CD14-positive monocyte (primary cell): Measurements from ENCODE around the gene CLCN5. TPM values are rescaled to one million over a fixed set of nuclear protein-coding genes. Genes with fewer than 3 reads are reported as not detected.

ENCODE experiments used
- DNase-seq, 3 donors: peaks; one replicate each; pipeline ENCODE4 v3.0.0-alpha.2; 2011 to 2022
- H2AFZ ChIP-seq: 2 replicates; pipeline ENCODE4 v1.6.0; 2012; ENCODE audit warnings: mild to moderate bottlenecking, low read depth, low read length, inconsistent platforms; ENCODE audit not compliant: insufficient read depth, poor library complexity, severe bottlenecking
- H3K27ac ChIP-seq, 2 donors: 1 replicate in 1 of 2; 2 replicates in 1 of 2; pipeline ENCODE4 v1.5.1; 2012 to 2013; ENCODE audit warnings: low read length in 2 of 2, control low read depth in 1 of 2, inconsistent platforms in 1 of 2, low read depth in 1 of 2, mild to moderate bottlenecking in 1 of 2
- H3K27me3 ChIP-seq, 2 donors: one replicate each; pipeline versions ENCODE4 v1.6.0 to v1.6.1; 2011 to 2013; ENCODE audit warnings: low read length in 2 of 2; ENCODE audit not compliant: control insufficient read depth in 2 of 2, insufficient read depth in 2 of 2
- H3K36me3 ChIP-seq, 2 donors: replicated peaks in 1 of 2; 1 replicate in 1 of 2; 2 replicates in 1 of 2; pipeline versions ENCODE4 v1.5.1 to v1.6.1; 2012 to 2013; ENCODE audit warnings: low read length in 2 of 2, control low read depth in 1 of 2, inconsistent platforms in 1 of 2, mild to moderate bottlenecking in 1 of 2; ENCODE audit not compliant: insufficient read depth in 2 of 2, control insufficient read depth in 1 of 2
- H3K4me1 ChIP-seq, 2 donors: 1 replicate in 1 of 2; 2 replicates in 1 of 2; pipeline versions ENCODE4 v1.5.1 to v1.6.1; 2012 to 2013; ENCODE audit warnings: low read length in 2 of 2, control low read depth in 1 of 2, inconsistent platforms in 1 of 2, mild to moderate bottlenecking in 1 of 2, moderate library complexity in 1 of 2; ENCODE audit not compliant: insufficient read depth in 2 of 2, control insufficient read depth in 1 of 2
- H3K4me2 ChIP-seq: replicated peaks from 2 replicates; pipeline ENCODE3; 2012; ENCODE audit warnings: low read length, moderate library complexity, mild to moderate bottlenecking; ENCODE audit not compliant: poor library complexity, severe bottlenecking; ENCODE audit errors: extremely low read depth
- H3K4me3 ChIP-seq, 3 experiments: fragments of 200-600 bp in 1 of 3; sonication (generic) in 1 of 3; replicated peaks in 1 of 3; 1 replicate in 2 of 3; 2 replicates in 1 of 3; pipeline ENCODE4 v1.5.1; 2011 to 2013; ENCODE audit warnings: low read length in 3 of 3, mild to moderate bottlenecking in 3 of 3, control low read depth in 2 of 3, low read depth in 2 of 3, inconsistent platforms in 1 of 3, moderate library complexity in 1 of 3
- H3K79me2 ChIP-seq: 2 replicates; pipeline ENCODE4 v1.6.0; 2012; ENCODE audit warnings: mild to moderate bottlenecking, control low read depth, inconsistent platforms, low read length, moderate library complexity; ENCODE audit not compliant: insufficient read depth
- H3K9ac ChIP-seq: 2 replicates; pipeline ENCODE4 v1.6.0; 2017; ENCODE audit warnings: low read length, mild to moderate bottlenecking; ENCODE audit not compliant: insufficient read depth, poor library complexity, severe bottlenecking
- H3K9me3 ChIP-seq, 2 donors: replicated peaks in 1 of 2; 1 replicate in 1 of 2; 2 replicates in 1 of 2; pipeline versions ENCODE4 v1.5.1 to v1.6.1; 2012 to 2013; ENCODE audit warnings: low read length in 2 of 2, control low read depth in 1 of 2; ENCODE audit not compliant: control insufficient read depth in 1 of 2, insufficient read depth in 1 of 2
- H4K20me1 ChIP-seq: 2 replicates; pipeline ENCODE4 v1.6.0; 2012; ENCODE audit warnings: mild to moderate bottlenecking, low read length, control low read depth, moderate library complexity; ENCODE audit not compliant: insufficient read depth
- H3K27ac Mint-ChIP-seq, 7 donors: one replicate each; pipeline ENCODE4 v1.8.0; 2020; ENCODE audit warnings: mild to moderate bottlenecking in 7 of 7, mixed read lengths in 7 of 7, moderate library complexity in 6 of 7, inconsistent platforms in 2 of 7
- H3K27me3 Mint-ChIP-seq, 3 donors: one replicate each; pipeline ENCODE4 v1.8.0; 2021 to 2022; ENCODE audit warnings: low read depth in 3 of 3, mild to moderate bottlenecking in 3 of 3, mixed read lengths in 3 of 3, moderate library complexity in 3 of 3, inconsistent platforms in 1 of 3
- H3K36me3 Mint-ChIP-seq, 2 donors: one replicate each; pipeline ENCODE4 v1.8.0; 2020; ENCODE audit warnings: mixed read lengths in 2 of 2, inconsistent platforms in 1 of 2, mild to moderate bottlenecking in 1 of 2
- H3K4me1 Mint-ChIP-seq: one replicate; pipeline ENCODE4 v1.8.0; 2020; ENCODE audit warnings: mild to moderate bottlenecking, mixed read lengths
- H3K4me3 Mint-ChIP-seq, 2 donors: one replicate each; pipeline ENCODE4 v1.8.0; 2020; ENCODE audit warnings: mild to moderate bottlenecking in 2 of 2, mixed read lengths in 2 of 2, moderate library complexity in 1 of 2
- H3K9me3 Mint-ChIP-seq, 7 donors: one replicate each; pipeline ENCODE4 v1.8.0; 2020 to 2022; ENCODE audit warnings: mixed read lengths in 7 of 7, mild to moderate bottlenecking in 6 of 7, moderate library complexity in 6 of 7, inconsistent platforms in 2 of 7
- WGBS: methylation state at CpG from one replicate; pipeline ENCODE4 v1.1.5; 2013; ENCODE audit warnings: missing lambda C conversion rate; ENCODE audit not compliant: insufficient coverage; 5-methylcytosine and 5-hydroxymethylcytosine counted together
- intact Hi-C, 2 donors: fragments of 100-400 bp; cut with micrococcal nuclease; formaldehyde crosslinking; loops; one replicate each; pipeline versions ENCODE4 v1.15.0 to v1.15.1; 2023
- polyA plus RNA-seq, 3 donors: library from polyadenylated mRNA; depleted of rRNA in 1 of 3; unstranded in 2 of 3; stranded (reverse) in 1 of 3; fragments of 300-500 nt in 2 of 3; fragments of >200 nt in 1 of 3; fragmentation: Illumina TruSeq in 2 of 3; gene quantifications; 1 replicate in 2 of 3; 2 replicates in 1 of 3; pipeline ENCODE4 v1.2.3, GENCODE V29; 2012 to 2021
- TF ChIP-seq, protein P1 (sequence below): fragments of 200-600 bp; IDR thresholded peaks from one replicate; pipeline ENCODE4 v1.8.0; 2022; ENCODE audit warnings: antibody characterized with exemption, mild to moderate bottlenecking

The CLCN5 gene
- polyA plus RNA-seq, 3 donors, result 4.1 to 4.2 (median 4.1) TPM

GRCh38 chrX:49912086-49912485, 10.3 kb upstream of the CLCN5 start:
- H3K4me3 Mint-ChIP-seq, result no peak overlapping the region
- peaks cover 7% of the 10 kb centered on the region for H3K4me1 Mint-ChIP-seq
- no peak for DNase-seq
- Histone ChIP-seq H3K4me1 (no peaks in the 10 kb centered on the region), H4K20me1 (no peaks in the 10 kb centered on the region), H3K4me2 (no peak overlapping the region), H3K9ac (no peak overlapping the region), H2AFZ (no peak overlapping the region), H3K27me3 (peaks cover 0 to 7% of the 10 kb centered on the region in 2 donors), H3K27ac (no peak overlapping the region), H3K4me3 (no peak overlapping the region), H3K9me3 (no peaks in the 10 kb centered on the region), H3K79me2 (no peaks in the 10 kb centered on the region), H3K36me3 (no peaks in the 10 kb centered on the region)
- WGBS, result no CpG with 5 or more reads among the region's 3 CpGs
- intact Hi-C loops, result loop anchor here in 1 of 2 donors (10.0 kb wide), 1 partner anchor 673 kb away; no protein-coding TSS in a partner anchor
- H3K27ac Mint-ChIP-seq, result no peak overlapping the region
- no peaks in the 10 kb centered on the region for H3K36me3 Mint-ChIP-seq
- peaks cover 0 to 6% (median 2%) of the 10 kb centered on the region in 3 donors for H3K27me3 Mint-ChIP-seq
- TF ChIP-seq, protein P1, sequence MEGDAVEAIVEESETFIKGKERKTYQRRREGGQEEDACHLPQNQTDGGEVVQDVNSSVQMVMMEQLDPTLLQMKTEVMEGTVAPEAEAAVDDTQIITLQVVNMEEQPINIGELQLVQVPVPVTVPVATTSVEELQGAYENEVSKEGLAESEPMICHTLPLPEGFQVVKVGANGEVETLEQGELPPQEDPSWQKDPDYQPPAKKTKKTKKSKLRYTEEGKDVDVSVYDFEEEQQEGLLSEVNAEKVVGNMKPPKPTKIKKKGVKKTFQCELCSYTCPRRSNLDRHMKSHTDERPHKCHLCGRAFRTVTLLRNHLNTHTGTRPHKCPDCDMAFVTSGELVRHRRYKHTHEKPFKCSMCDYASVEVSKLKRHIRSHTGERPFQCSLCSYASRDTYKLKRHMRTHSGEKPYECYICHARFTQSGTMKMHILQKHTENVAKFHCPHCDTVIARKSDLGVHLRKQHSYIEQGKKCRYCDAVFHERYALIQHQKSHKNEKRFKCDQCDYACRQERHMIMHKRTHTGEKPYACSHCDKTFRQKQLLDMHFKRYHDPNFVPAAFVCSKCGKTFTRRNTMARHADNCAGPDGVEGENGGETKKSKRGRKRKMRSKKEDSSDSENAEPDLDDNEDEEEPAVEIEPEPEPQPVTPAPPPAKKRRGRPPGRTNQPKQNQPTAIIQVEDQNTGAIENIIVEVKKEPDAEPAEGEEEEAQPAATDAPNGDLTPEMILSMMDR, result no peak
- no peaks in the 10 kb centered on the region for H3K9me3 Mint-ChIP-seq

- Mint-ChIP-seq H3K36me3 (no peaks in the 10 kb centered on the region), H3K4me3 (no peak overlapping the region)
- intact Hi-C loops, result loop anchor here in 1 of 2 donors (10.0 kb wide), 1 partner anchor 672 kb away; no protein-coding TSS in a partner anchor
Observed at GRCh38 chrX:49912861-49913260, 9.5 kb upstream of the CLCN5 start.

More at GRCh38 chrX:49912861-49913260, 9.5 kb upstream of the CLCN5 start:
- Histone ChIP-seq H3K27ac (no peak overlapping the region), H3K79me2 (no peaks in the 10 kb centered on the region), H3K4me3 (no peak overlapping the region), H3K9ac (no peak overlapping the region), H3K27me3 (peaks cover 0 to 7% of the 10 kb centered on the region in 2 donors), H3K36me3 (no peaks in the 10 kb centered on the region), H3K9me3 (no peaks in the 10 kb centered on the region), H2AFZ (no peak overlapping the region), H3K4me1 (no peaks in the 10 kb centered on the region), H4K20me1 (no peaks in the 10 kb centered on the region), H3K4me2 (no peak overlapping the region)
- Mint-ChIP-seq H3K4me1 (peaks cover 7% of the 10 kb centered on the region), H3K9me3 (no peaks in the 10 kb centered on the region), H3K27ac (no peak overlapping the region), H3K27me3 (peaks cover 0 to 5% (median 0%) of the 10 kb centered on the region in 3 donors)
- WGBS, result 80% methylated on average over 3 of the region's 3 CpGs
- TF ChIP-seq, protein P1, result no peak
- no peak for DNase-seq
